ENCODE results near the gene RPAP2. TPM values are rescaled to one million over a fixed set of nuclear protein-coding genes. Genes with fewer than 3 reads are reported as not detected.

The RPAP2 gene
- polyA plus RNA-seq, 2 of the 4 experiments (the other 2 are of a cell fraction), result 5.8 to 18.5 TPM

DNA sequence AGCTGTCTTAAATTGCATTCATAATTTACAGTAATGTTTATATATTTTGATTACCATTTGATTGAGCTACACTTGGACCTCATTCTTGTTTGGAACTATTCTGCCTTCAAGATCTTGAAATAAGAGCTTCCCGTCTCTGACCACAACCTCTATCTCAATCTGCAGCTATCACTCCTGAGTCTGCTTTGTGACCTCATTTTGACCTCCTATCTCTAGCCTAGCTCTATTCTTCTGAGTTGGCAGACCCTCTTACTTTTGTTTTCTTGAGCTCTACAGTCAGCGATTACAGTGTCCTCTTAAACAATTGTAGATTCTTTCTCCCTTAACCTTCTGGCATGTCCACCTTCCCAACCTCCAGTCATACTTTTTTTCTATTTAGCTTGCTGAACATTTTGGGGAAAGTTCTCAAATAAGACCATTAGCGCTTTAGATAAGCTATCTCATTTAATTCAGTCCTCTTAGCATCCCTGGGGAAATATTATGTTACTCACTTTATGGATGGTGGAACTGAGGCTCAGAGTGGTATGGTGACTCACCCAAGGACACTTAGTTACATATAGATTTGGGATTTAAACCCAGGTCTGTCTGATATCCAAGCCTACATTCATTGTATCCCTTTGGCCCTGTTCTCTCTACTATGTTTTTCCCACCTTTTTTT is 19.1 kb downstream of the RPAP2 start:
- POLR2A ChIA-PET, result no interaction called here
- Histone ChIP-seq H3K27ac (no peak overlapping the region), H3K9me3 (no peaks in the 10 kb centered on the region), H3K4me3 (no peak overlapping the region), H3K4me1 (no peaks in the 10 kb centered on the region), H3K4me2 (no peak overlapping the region)
- CTCF ChIA-PET, result no interaction called here
- no peak for TF ChIP-seq HEYL (CRISPR knock-in tag; IDR thresholded peaks at IDR 0.05)
- TF ChIP-seq EP300 (IDR thresholded peaks at IDR 0.05), result no peak
- TF ChIP-seq, protein P1, sequence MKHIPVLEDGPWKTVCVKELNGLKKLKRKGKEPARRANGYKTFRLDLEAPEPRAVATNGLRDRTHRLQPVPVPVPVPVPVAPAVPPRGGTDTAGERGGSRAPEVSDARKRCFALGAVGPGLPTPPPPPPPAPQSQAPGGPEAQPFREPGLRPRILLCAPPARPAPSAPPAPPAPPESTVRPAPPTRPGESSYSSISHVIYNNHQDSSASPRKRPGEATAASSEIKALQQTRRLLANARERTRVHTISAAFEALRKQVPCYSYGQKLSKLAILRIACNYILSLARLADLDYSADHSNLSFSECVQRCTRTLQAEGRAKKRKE (CRISPR knock-in tag; IDR thresholded peaks at IDR 0.05; ENCODE audit: low read depth), result no peak
- TF ChIP-seq, protein P2, sequence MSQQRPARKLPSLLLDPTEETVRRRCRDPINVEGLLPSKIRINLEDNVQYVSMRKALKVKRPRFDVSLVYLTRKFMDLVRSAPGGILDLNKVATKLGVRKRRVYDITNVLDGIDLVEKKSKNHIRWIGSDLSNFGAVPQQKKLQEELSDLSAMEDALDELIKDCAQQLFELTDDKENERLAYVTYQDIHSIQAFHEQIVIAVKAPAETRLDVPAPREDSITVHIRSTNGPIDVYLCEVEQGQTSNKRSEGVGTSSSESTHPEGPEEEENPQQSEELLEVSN (IDR thresholded peaks at IDR 0.05; ENCODE audit: borderline replicate concordance, low read depth), result no peak
- TF ChIP-seq CBX8 (IDR thresholded peaks at IDR 0.05), result no peak
- TF ChIP-seq RFX5 (IDR thresholded peaks at IDR 0.05), result no peak
- TF ChIP-seq GATA3 (IDR thresholded peaks at IDR 0.05; ENCODE audit: borderline replicate concordance), result no peak
- TF ChIP-seq KDM1A (IDR thresholded peaks at IDR 0.05; ENCODE audit: low read depth), result no peak
- no peak for TF ChIP-seq JUNB (IDR thresholded peaks at IDR 0.05)
- TF ChIP-seq TP53 (CRISPR knock-in tag; IDR thresholded peaks at IDR 0.05), result no peak
- TF ChIP-seq, protein P3, sequence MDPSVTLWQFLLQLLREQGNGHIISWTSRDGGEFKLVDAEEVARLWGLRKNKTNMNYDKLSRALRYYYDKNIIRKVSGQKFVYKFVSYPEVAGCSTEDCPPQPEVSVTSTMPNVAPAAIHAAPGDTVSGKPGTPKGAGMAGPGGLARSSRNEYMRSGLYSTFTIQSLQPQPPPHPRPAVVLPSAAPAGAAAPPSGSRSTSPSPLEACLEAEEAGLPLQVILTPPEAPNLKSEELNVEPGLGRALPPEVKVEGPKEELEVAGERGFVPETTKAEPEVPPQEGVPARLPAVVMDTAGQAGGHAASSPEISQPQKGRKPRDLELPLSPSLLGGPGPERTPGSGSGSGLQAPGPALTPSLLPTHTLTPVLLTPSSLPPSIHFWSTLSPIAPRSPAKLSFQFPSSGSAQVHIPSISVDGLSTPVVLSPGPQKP (IDR thresholded peaks at IDR 0.05; ENCODE audit: low read depth, low read length), result no peak
- TF ChIP-seq BHLHE40 (IDR thresholded peaks at IDR 0.05; ENCODE audit: low read depth, low read length), result no peak
- TF ChIP-seq SREBF2 (IDR thresholded peaks at IDR 0.05), result no peak
- TF ChIP-seq, protein P4, sequence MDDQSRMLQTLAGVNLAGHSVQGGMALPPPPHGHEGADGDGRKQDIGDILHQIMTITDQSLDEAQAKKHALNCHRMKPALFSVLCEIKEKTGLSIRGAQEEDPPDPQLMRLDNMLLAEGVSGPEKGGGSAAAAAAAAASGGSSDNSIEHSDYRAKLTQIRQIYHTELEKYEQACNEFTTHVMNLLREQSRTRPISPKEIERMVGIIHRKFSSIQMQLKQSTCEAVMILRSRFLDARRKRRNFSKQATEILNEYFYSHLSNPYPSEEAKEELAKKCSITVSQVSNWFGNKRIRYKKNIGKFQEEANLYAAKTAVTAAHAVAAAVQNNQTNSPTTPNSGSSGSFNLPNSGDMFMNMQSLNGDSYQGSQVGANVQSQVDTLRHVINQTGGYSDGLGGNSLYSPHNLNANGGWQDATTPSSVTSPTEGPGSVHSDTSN (IDR thresholded peaks at IDR 0.05), result no peak
- TF ChIP-seq, protein P5, sequence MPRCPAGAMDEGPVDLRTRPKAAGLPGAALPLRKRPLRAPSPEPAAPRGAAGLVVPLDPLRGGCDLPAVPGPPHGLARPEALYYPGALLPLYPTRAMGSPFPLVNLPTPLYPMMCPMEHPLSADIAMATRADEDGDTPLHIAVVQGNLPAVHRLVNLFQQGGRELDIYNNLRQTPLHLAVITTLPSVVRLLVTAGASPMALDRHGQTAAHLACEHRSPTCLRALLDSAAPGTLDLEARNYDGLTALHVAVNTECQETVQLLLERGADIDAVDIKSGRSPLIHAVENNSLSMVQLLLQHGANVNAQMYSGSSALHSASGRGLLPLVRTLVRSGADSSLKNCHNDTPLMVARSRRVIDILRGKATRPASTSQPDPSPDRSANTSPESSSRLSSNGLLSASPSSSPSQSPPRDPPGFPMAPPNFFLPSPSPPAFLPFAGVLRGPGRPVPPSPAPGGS (IDR thresholded peaks at IDR 0.05), result no peak
- TF ChIP-seq SMC3 (IDR thresholded peaks at IDR 0.05), result no peak
- ATAC-seq, result no peak
- no peak for DNase-seq (ENCODE audit: low read depth in 1 of 2, low spot score in 1 of 2)
- WGBS (ENCODE audit: missing lambda C conversion rate), result 95% methylated on average over 3 of the region's 3 CpGs
- no peak for FAIRE-seq

DNA sequence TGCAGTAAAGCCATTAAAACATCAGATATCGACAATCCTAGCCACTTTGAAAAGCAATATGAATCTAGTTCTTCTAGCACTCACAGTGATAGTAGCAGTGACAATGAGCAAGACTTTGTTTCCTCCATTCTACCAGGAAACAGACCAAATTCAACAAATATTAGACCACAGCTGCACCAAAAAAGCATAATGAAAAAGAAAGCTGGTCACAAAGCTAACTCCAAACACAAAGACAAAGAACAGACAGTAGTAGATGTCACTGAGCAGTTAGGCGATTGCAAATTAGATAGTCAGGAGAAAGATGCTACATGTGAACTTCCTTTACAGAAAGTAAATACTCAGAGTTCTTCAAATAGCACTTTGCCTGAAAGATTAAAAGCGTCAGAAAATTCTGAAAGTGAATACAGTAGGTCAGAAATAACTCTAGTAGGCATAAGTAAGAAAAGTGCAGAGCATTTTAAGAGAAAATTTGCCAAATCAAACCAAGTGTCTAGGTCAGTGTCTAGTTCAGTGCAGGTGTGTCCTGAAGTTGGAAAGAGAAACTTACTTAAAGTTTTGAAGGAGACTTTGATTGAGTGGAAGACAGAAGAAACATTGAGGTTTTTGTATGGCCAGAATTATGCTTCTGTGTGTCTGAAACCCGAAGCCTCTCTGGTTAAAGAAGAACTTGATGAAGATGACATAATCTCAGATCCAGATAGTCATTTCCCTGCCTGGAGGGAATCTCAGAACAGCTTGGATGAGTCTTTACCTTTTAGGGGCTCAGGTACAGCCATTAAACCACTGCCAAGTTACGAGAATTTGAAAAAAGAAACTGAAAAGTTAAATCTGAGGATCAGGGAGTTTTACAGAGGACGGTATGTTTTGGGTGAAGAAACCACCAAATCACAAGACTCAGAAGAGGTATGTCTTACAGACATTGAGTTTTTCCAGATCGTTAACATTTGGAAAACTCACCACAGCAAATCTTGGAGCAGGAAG is 24.9 kb downstream of the RPAP2 start:
- Histone ChIP-seq H3K9me3 (no peaks in the 10 kb centered on the region; the same call in 2 of the 3 replicates), H3K4me3 (no peak overlapping the region), H3K4me1 (no peaks in the 10 kb centered on the region), H3K4me2 (no peak overlapping the region), H3K27ac (no peak overlapping the region)
- DNase-seq (ENCODE audit: low read depth in 1 of 2, low spot score in 1 of 2) (no peak), FAIRE-seq (no peak), ATAC-seq (no peak)
- 92% methylated on average over 7 of the region's 7 CpGs for WGBS (ENCODE audit: missing lambda C conversion rate)
- CTCF ChIA-PET, result interaction anchor here (0.6 kb wide), 1 partner anchor 99 kb away, joined by 3 read pairs; no protein-coding TSS in a partner anchor
- POLR2A ChIA-PET, result no interaction called here
- TF ChIP-seq FOSB (CRISPR knock-in tag; IDR thresholded peaks at IDR 0.05), result no peak
- no peak for TF ChIP-seq RNF2 (IDR thresholded peaks at IDR 0.05; ENCODE audit: borderline replicate concordance, low read depth)
- TF ChIP-seq, protein P6, sequence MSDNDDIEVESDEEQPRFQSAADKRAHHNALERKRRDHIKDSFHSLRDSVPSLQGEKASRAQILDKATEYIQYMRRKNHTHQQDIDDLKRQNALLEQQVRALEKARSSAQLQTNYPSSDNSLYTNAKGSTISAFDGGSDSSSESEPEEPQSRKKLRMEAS (IDR thresholded peaks at IDR 0.05), result no peak
- no peak for TF ChIP-seq KDM1A (IDR thresholded peaks at IDR 0.05; ENCODE audit: low read depth)
- TF ChIP-seq, protein P3 (IDR thresholded peaks at IDR 0.05; ENCODE audit: low read depth, low read length), result no peak
- TF ChIP-seq HOXA7 (CRISPR knock-in tag; IDR thresholded peaks at IDR 0.05), result no peak
- no peak for TF ChIP-seq ZNF302 (CRISPR knock-in tag; IDR thresholded peaks at IDR 0.05)
- TF ChIP-seq, protein P1 (CRISPR knock-in tag; IDR thresholded peaks at IDR 0.05; ENCODE audit: low read depth), result no peak
- TF ChIP-seq MAFK (IDR thresholded peaks at IDR 0.05; ENCODE audit: partially characterized antibody), result no peak
- TF ChIP-seq JUN (IDR thresholded peaks at IDR 0.05), result no peak
- no peak for TF ChIP-seq SREBF2 (IDR thresholded peaks at IDR 0.05)
- no peak for TF ChIP-seq ZSCAN20 (CRISPR knock-in tag; IDR thresholded peaks at IDR 0.05)
- no peak for TF ChIP-seq POLR2AphosphoS2 (conservative IDR thresholded peaks at IDR 0.05; ENCODE audit: low read length)
- no peak for TF ChIP-seq CHD2 (IDR thresholded peaks at IDR 0.05; ENCODE audit: low read length, partially characterized antibody)
- no peak for TF ChIP-seq ESRRA (IDR thresholded peaks at IDR 0.05; ENCODE audit: borderline replicate concordance, low read length)
